GM23248 (cell line): ENCODE measurements around the gene TFPT.

Experiments
- EZH2 ChIP-seq: fragments of 200-600 bp; sonication (generic); IDR thresholded peaks from 2 replicates; pipeline ENCODE4 v1.6.1; 2018; ENCODE audit warnings: antibody characterized with exemption, mild to moderate bottlenecking; ENCODE audit not compliant: insufficient read depth, poor library complexity, severe bottlenecking
- EZH2phosphoT487 ChIP-seq: fragments of 200-600 bp; sonication (generic); IDR thresholded peaks from 2 replicates; pipeline ENCODE4 v1.6.1; 2018; ENCODE audit warnings: antibody characterized with exemption, moderate library complexity, mild to moderate bottlenecking, low read depth; ENCODE audit not compliant: insufficient read depth

- TF ChIP-seq EZH2phosphoT487, result no peak
- no peak for TF ChIP-seq EZH2
These were observed 32.7 kb upstream of the TFPT start for GRCh38 chr19:54148158-54148557.
